SU-DHL-6 (cell line): ENCODE data around the gene EXPH5.

Experiments used
- H2AFZ ChIP-seq: fragments of 200-600 bp; sonication (generic); 2 replicates; pipeline ENCODE4 v1.6.1; 2014; ENCODE audit warnings: low read depth, mild to moderate bottlenecking, moderate library complexity, mixed read lengths, antibody characterized with exemption, low read length; ENCODE audit not compliant: severe bottlenecking
- H3F3A ChIP-seq: fragments of 200-600 bp; shearing (Covaris generic); 2 replicates; pipeline ENCODE4 v1.6.0; 2016; ENCODE audit warnings: antibody characterized with exemption, mild to moderate bottlenecking; ENCODE audit not compliant: insufficient read depth
- H3K27ac ChIP-seq: fragments of 200-600 bp; sonication (generic); 2 replicates; pipeline ENCODE4 v1.5.1; 2016; ENCODE audit warnings: low read depth, mild to moderate bottlenecking, low read length, moderate library complexity, mixed read lengths
- H3K27me3 ChIP-seq: fragments of 200-600 bp; sonication (generic), shearing (Covaris generic); 2 replicates; pipeline ENCODE4 v1.6.0; 2014; ENCODE audit warnings: mild to moderate bottlenecking, low read length
- H3K36me3 ChIP-seq: fragments of 200-600 bp; sonication (generic); 2 replicates; pipeline ENCODE4 v1.6.1; 2014; ENCODE audit warnings: mild to moderate bottlenecking, low read length, mixed read lengths
- H3K4me2 ChIP-seq: fragments of 300-600, 200-600 bp; shearing (Covaris generic), sonication (generic); 2 replicates; pipeline ENCODE4 v1.6.0; 2014; ENCODE audit warnings: low read length, low read depth, mild to moderate bottlenecking; ENCODE audit not compliant: poor library complexity, severe bottlenecking
- H3K4me3 ChIP-seq: fragments of 200-600 bp; sonication (generic); 2 replicates; pipeline ENCODE4 v1.5.1; 2014; ENCODE audit warnings: antibody characterized with exemption, low read length, mild to moderate bottlenecking, mixed read lengths; ENCODE audit not compliant: insufficient read depth, poor library complexity, severe bottlenecking
- H3K79me2 ChIP-seq: fragments of 200-600 bp; sonication (generic); 2 replicates; pipeline ENCODE4 v1.6.1; 2014; ENCODE audit warnings: mild to moderate bottlenecking, low read length, moderate library complexity; ENCODE audit not compliant: insufficient read depth
- H3K9ac ChIP-seq: fragments of 200-600 bp; sonication (generic); 2 replicates; pipeline ENCODE4 v1.7.0; 2014; ENCODE audit warnings: mild to moderate bottlenecking, low read length
- H3K9me2 ChIP-seq: fragments of 200-600 bp; sonication (generic); replicated peaks from 2 replicates; pipeline ENCODE4 v1.6.1; 2014; ENCODE audit warnings: low read length; ENCODE audit not compliant: insufficient read depth
- H3K9me3 ChIP-seq: fragments of 200-600 bp; sonication (generic); 2 replicates; pipeline ENCODE4 v1.6.1; 2014; ENCODE audit warnings: low read length, mixed read lengths; ENCODE audit not compliant: insufficient read depth
- H4K20me1 ChIP-seq: fragments of 200-600 bp; sonication (generic); 2 replicates; pipeline ENCODE4 v1.6.1; 2014; ENCODE audit warnings: low read depth, mild to moderate bottlenecking, antibody characterized with exemption, low read length, moderate library complexity, mixed read lengths
- EZH2phosphoT487 ChIP-seq: fragments of 200-600 bp; sonication (generic), shearing (Covaris generic); conservative IDR thresholded peaks from 2 replicates; pipeline ENCODE4 v1.6.1; 2018; ENCODE audit warnings: mild to moderate bottlenecking, antibody characterized with exemption, low read length, moderate library complexity, mixed read lengths
- TF ChIP-seq, protein P1 (sequence below): fragments of 200-600 bp; sonication (generic); IDR thresholded peaks from one replicate; pipeline ENCODE4 v1.5.1; 2017; ENCODE audit warnings: antibody characterized with exemption, mild to moderate bottlenecking, low read length, moderate library complexity; ENCODE audit not compliant: insufficient read depth, poor library complexity, severe bottlenecking

EXPH5 gene

DNA sequence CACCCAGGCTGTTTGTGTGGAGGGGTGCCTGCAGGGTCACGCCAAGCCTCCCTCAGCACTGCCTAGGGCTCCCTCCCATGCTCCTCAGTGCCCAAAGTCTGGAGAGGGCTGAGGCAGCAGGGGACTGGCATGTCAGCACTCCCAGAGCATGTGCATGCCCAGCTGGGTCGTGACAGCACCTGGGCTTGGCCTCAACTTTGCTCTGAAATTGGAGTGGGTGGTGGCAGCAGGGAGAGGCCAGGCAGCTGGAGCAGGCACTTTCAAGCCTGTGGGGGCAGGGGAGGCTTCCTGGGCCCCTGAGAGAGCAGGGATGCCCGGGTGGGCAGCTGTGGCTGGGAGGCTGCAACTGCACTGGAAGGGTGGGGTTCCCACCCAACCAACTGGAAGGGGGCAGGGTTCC is 35.7 kb upstream of the EXPH5 start:
- no peaks in the 10 kb centered on the region for H4K20me1 ChIP-seq
- H3K27ac ChIP-seq: no peak overlapping the region
- no peak overlapping the region for H3K4me2 ChIP-seq
- no peaks in the 10 kb centered on the region for H3K9me2 ChIP-seq
- H3K27me3 ChIP-seq: no peaks in the 10 kb centered on the region
- H3K9me3 ChIP-seq: peaks cover 7% of the 10 kb centered on the region; the same call in 1 of the 2 replicates
- H3K9ac ChIP-seq: no peak overlapping the region
- TF ChIP-seq, protein P1, sequence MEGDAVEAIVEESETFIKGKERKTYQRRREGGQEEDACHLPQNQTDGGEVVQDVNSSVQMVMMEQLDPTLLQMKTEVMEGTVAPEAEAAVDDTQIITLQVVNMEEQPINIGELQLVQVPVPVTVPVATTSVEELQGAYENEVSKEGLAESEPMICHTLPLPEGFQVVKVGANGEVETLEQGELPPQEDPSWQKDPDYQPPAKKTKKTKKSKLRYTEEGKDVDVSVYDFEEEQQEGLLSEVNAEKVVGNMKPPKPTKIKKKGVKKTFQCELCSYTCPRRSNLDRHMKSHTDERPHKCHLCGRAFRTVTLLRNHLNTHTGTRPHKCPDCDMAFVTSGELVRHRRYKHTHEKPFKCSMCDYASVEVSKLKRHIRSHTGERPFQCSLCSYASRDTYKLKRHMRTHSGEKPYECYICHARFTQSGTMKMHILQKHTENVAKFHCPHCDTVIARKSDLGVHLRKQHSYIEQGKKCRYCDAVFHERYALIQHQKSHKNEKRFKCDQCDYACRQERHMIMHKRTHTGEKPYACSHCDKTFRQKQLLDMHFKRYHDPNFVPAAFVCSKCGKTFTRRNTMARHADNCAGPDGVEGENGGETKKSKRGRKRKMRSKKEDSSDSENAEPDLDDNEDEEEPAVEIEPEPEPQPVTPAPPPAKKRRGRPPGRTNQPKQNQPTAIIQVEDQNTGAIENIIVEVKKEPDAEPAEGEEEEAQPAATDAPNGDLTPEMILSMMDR: no peak
- no peak for TF ChIP-seq EZH2phosphoT487
- H2AFZ ChIP-seq: no peak overlapping the region
- no peak overlapping the region for H3K4me3 ChIP-seq
- H3K36me3 ChIP-seq: no peaks in the 10 kb centered on the region
- no peaks in the 10 kb centered on the region for H3K79me2 ChIP-seq
- no peaks in the 10 kb centered on the region for H3F3A ChIP-seq

- no peak overlapping the region for H3K27ac ChIP-seq
- no peak overlapping the region for H3K4me2 ChIP-seq
- H3K27me3 ChIP-seq: no peaks in the 10 kb centered on the region
- no peaks in the 10 kb centered on the region for H3K79me2 ChIP-seq
- no peaks in the 10 kb centered on the region for H3K9me2 ChIP-seq
- H3K4me3 ChIP-seq: no peak overlapping the region
- TF ChIP-seq, protein P1: no peak
- no peak for TF ChIP-seq EZH2phosphoT487
- no peaks in the 10 kb centered on the region for H3K36me3 ChIP-seq
- H3K9ac ChIP-seq: no peak overlapping the region
- H3K9me3 ChIP-seq: peaks cover 7% of the 10 kb centered on the region; the same call in 1 of the 2 replicates
- no peaks in the 10 kb centered on the region for H3F3A ChIP-seq
- H4K20me1 ChIP-seq: no peaks in the 10 kb centered on the region
- no peak overlapping the region for H2AFZ ChIP-seq
Observed at GRCh38 chr11:108628812-108629211, 35.2 kb upstream of the EXPH5 start.

DNA sequence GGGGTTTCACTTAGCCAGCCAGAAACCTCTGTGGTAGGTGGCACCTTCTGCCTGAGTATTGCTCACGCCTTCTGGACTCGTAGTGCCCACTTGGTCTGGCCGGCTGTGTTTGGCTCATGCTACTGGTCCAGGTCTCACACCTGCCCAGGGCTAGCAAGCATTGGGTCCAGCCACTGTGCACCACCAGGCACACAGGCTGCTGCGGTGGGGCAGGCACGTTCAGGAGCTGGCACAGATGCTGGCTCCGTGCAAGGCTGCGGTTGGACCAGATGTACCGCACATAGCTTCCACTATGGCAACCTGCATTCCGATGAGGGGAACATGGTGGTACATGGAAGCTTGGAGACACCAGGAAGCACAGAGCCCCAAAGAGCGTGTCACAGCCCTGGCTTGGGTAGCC is 34.8 kb upstream of the EXPH5 start:
- no peak for TF ChIP-seq EZH2phosphoT487
- TF ChIP-seq, protein P1: no peak
- Histone ChIP-seq H3K9me2 (no peaks in the 10 kb centered on the region), H3K9ac (no peak overlapping the region)

More for the DNA sequence above, 34.8 kb upstream of the EXPH5 start:
- no peaks in the 10 kb centered on the region for H4K20me1 ChIP-seq
- no peaks in the 10 kb centered on the region for H3K79me2 ChIP-seq
- no peak overlapping the region for H3K4me2 ChIP-seq
- no peak overlapping the region for H3K4me3 ChIP-seq
- peaks cover 7% of the 10 kb centered on the region; the same call in 1 of the 2 replicates for H3K9me3 ChIP-seq
- H2AFZ ChIP-seq: no peak overlapping the region
- H3K27me3 ChIP-seq: no peaks in the 10 kb centered on the region
- no peaks in the 10 kb centered on the region for H3K36me3 ChIP-seq
- no peak overlapping the region for H3K27ac ChIP-seq
- no peaks in the 10 kb centered on the region for H3F3A ChIP-seq
